ENCODE results near the gene NT5DC3.

The NT5DC3 gene

DNA sequence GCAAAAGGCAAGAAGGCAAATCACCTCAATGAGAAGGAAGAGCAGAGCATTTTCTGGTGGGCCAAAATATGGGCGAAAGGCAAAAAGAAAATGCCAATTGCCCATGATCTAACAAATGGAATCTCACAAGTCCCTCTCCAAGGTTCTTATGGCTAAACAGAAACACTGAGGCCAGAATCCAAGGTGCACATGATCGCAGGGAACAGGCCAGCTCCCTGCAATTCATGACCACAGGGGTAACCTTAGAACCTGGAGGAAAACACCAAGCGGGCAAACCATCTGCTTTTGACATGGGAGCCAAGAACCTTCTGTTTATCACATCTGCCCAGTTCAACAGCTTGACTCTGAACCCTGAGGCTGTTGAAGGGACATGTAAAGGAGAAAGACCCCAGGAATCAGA is 60.0 kb downstream of the NT5DC3 start:
- DNase-seq = no peak

DNA sequence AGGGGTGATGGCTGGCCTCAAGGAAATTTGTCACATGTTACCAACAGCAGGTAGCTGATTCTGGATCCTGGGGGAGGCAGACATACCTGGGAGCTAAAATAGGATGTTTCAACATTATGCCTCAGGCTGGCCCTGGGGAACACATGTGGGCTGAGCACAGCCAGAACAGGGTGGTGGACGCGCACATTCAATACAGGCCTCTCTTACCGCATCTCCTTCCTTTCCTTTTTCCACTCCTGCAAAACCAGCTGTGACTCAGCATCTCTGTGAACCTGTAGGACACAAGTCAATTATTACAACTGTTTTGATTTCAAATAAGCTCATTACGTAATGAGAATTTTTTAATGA is 61.0 kb downstream of the NT5DC3 start:
- no peak for DNase-seq

DNA sequence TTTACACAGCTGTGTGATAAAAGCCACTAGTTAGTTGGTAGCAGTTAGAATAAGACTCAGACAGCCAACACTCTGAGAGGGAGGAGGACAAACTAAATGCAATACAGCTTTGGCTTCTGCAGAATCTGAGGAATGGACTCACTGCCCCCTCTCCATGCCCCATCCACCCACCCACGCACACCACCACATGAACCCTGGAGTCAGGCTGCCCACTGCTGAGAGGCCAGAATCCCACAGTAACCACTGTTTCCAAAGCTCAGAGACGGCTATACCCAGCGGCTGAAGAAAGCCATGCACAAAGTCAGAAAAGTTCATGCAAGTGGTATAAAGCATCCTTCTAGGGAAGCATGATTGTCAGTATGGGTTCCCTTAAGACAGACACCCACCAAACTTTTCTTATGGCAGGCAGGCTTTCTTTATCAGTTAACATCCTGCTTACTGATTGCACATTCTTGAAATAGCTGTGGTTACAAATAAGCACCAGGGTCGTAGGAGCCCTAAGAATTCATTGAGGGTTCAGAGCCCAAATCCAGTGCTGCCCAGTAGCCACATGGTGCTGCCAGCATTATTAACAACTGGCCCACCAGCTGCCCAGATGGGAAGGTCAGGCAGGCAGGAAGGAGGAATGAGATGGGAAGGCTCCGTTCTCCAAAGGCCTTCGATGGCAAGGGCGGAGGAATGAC is 61.5 kb downstream of the NT5DC3 start:
- no peak for DNase-seq

DNA sequence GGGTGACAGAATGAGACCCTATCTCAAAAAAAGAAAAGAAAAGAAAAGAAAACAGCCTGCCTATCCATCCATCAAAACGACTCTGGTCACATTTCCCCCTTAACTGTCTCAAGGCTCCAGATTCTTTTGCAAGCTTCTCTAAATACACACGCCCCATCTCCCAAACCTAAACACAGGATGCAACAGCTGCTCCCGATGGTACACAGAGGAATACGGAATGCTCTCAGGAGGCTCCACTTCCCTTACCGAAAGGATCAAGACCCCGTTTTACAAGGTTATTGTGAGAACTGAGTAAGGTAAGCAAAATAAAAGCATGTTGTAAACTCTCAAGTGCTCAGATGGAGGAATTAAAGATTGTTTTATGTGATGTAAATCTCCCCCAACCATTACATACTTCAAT is 62.3 kb downstream of the NT5DC3 start:
- no peak for DNase-seq

- no peak for DNase-seq
These were observed 66.0 kb downstream of the NT5DC3 start for GRCh38 chr12:103774977-103775560.

- DNase-seq = no peak
These were observed 67.7 kb downstream of the NT5DC3 start for GRCh38 chr12:103773109-103773910.

DNA sequence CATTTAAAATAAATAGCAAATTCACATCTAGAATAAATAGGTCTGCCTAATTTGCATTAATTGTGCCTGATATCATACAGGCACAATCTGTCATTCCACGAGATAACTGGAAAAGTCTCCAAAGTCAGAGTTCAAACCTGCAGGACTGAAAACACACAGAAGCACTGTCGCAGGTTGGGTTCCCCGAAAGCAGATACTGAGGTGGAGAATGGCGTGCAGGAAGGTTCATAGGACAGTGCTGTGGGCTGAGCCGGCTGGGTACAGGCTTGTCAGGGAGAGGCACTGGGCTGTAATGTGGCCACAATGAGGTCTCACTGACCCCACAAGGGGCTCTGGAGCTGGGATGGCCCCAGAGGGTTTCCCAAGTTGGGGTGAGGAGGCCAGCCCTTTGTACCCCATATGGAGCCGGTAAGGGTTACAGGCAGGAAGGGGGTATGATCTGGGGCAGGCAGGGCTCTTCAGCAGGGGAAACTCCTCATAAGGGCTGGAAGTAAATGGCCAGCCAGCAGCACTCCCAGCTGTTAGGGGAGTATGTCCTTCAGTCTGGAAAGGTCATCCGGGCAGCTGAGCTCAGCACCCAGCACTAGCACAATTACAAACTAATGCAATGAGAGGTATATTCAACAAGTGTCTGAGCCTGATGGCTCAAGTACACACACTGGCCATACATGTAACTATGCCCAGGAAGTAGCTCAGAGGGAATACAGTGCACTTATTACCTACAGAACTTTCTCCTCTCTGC is 68.5 kb downstream of the NT5DC3 start:
- no peak for DNase-seq

GRCh38 chr12:103771466-103771865 is 69.6 kb downstream of the NT5DC3 start:
- no peak for DNase-seq

GRCh38 chr12:103769240-103769945 is 71.6 kb downstream of the NT5DC3 start:
- no peak for DNase-seq

DNA sequence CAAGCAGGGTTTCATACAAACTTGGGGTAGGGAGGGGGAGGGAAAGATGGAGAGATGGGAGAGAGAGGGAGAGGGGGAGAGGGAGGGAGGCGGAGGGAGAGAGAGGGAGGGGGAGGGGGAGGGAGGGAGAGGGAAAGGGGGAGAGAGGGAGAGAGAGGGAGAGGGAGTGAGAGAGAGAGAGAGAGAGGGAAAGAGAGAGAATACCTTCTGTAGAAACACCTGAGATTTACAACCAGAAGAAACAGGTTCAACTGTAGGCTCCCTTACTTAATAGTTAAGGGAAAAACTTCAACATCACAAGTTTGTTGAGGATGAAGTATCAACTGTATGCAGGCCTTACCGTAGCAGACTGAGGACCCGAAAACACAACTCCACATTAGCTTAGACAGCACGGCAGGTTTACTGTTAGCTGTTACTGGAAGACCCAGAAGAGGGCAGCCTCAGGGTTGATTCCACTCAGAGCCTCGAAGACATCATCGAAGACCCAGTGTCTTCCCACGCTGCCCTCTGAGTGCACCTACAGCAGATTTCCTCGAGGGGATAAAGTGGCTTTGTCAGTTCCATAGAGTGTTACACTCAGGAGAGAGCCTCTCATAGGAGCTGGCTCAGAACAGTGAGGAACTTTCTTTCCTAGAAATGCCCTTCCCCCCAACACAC is 72.4 kb downstream of the NT5DC3 start:
- DNase-seq = no peak

DNA sequence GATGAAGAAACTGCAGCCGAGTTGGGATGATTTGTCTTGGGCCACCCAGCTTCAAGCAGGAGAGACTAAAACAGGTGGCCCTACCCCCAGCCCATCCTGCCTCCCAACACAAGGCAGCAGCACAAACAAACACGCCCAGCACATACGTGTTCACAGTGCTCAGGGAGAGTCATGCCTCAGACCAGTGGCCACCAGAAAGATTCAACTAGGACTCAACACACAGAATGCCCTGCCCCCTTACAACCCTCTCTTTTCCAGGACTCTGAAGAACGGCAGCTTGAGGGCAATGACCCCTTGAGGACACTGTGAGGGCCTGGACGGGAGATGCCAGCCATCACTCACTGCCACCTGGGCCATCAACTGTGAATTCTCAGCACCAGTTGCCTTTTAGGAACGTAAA is 75.0 kb downstream of the NT5DC3 start:
- no peak for DNase-seq

- no peak for DNase-seq
These were observed 75.7 kb downstream of the NT5DC3 start for GRCh38 chr12:103765322-103765721.

- no peak for DNase-seq
These were observed 78.6 kb downstream of the NT5DC3 start for GRCh38 chr12:103762473-103762872.

- DNase-seq = no peak
These were observed 82.5 kb downstream of the NT5DC3 start for GRCh38 chr12:103758310-103759089.

DNA sequence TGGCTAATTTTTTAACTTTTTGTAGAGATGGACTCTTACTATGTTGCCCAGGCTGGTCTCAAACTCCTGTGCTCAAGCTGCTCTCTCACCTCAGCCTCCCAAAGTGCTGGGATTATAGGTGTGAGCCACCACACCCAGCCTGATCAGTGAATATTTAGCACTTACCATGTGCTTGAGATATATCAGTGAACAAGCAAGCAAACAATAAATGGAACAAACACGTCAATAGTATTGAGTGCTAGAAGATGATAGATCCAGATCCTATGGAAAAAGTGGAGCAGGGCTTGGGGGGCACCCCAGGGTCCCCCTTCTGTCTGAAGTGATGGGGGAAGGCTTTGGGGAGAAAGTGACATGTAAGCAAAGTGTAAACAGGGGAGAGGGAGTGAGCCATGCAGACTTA is 83.8 kb downstream of the NT5DC3 start:
- DNase-seq = no peak

GRCh38 chr12:103756443-103756842 is 84.6 kb downstream of the NT5DC3 start:
- no peak for DNase-seq

DNA sequence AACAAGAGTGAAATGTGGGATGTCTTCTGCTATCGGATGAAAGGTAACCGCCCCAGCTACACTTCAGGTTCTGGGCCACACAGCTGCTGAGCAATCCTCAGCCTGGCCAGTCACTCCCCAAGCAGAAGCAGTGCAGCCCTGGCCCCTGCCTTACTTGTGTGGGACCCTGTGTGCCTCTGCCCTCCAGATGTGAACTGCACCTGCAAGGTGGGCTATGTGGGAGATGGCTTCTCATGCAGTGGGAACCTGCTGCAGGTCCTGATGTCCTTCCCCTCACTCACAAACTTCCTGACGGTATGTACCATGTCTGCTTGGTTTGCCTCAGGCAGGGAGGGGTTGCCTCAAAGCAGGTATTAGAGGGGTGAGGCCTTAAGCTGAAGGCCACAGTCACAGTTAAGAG is 85.6 kb downstream of the NT5DC3 start:
- DNase-seq = no peak

DNA sequence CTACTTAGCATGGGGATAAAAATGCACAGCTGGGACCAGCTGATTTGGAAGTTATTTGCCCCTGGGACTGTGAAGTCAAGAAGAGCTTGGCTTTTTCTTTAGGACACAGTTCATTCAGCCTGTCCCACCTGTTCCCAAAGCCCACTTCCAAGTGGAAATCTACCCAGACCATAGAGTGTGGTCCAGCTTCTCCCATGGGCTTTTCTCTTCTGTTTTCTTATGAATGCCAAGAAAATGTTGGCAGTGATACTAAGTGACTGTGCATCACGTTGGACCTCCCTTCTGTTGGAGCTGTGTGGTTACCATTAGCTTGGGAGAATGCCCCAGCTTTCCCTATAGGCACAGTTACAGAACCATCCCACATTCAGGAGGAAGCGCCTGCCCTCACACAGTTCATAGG is 89.4 kb downstream of the NT5DC3 start:
- no peak for DNase-seq

- no peak for DNase-seq
These were observed 89.9 kb downstream of the NT5DC3 start for GRCh38 chr12:103751171-103751570.

- DNase-seq = no peak
These were observed 92.2 kb downstream of the NT5DC3 start for GRCh38 chr12:103748875-103749274.

DNA sequence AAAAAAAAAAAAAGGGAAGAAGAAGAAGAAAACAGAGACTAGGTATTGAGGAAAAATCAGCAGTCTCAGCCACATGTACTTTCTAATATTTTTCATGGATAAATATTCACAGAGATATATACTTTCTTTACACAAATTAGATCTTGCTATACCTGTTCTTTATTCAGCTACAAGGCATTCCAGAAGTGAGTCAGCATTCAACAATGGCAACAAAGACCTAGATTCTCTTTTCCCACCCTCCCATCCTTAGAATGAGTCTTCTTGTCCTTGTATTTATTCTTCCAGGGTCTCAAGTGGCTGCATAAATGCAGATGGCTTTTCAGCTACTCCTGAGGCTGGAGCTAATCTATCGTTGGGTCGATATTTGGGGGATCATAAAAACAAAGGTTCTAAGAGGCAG is 93.0 kb downstream of the NT5DC3 start:
- no peak for DNase-seq

All from effector CD8-positive, alpha-beta T cell (primary cell).